ENCODE results near the gene FGF6.

GRCh38 chr12:4446335-4446734 is 720 bp upstream of the FGF6 start:
- TF ChIP-seq BHLHE40 (IDR thresholded peaks at IDR 0.05; ENCODE audit: borderline replicate concordance) (no peak), FOXA1 (IDR thresholded peaks at IDR 0.05) (no peak), L3MBTL2 (conservative IDR thresholded peaks at IDR 0.05) (no peak), FOXK2 (IDR thresholded peaks at IDR 0.05) (no peak), SUZ12 (IDR thresholded peaks at IDR 0.05) (no peak), ARNT (IDR thresholded peaks at IDR 0.05) (no peak), FOXM1 (IDR thresholded peaks at IDR 0.05; ENCODE audit: borderline replicate concordance) (no peak), SP1 (IDR thresholded peaks at IDR 0.05) (no peak), ELF4 (IDR thresholded peaks at IDR 0.05) (no peak), CTBP1 (IDR thresholded peaks at IDR 0.05; ENCODE audit: borderline replicate concordance) (no peak), TARDBP (IDR thresholded peaks at IDR 0.05) (no peak)
